ENCODE data around the gene VPS37D. TPM values are rescaled to one million over a fixed set of nuclear protein-coding genes. Genes with fewer than 3 reads are reported as not detected.

Gene VPS37D
- total and polyA plus RNA-seq, 2 of the 4 experiments (the other 2 are of a cell fraction) = 2.3 to 3.1 TPM

GRCh38 chr7:73648593-73649332, 18.9 kb upstream of the VPS37D start:
- Histone ChIP-seq H2AFZ (replicated peaks; ENCODE audit: low read length, poor library complexity) (no peak overlapping the region), H3K4me2 (ENCODE audit: low read depth, low read length) (no peak overlapping the region), H3K9me3 (ENCODE audit: control insufficient read depth, insufficient read depth, low read length) (no peaks in the 10 kb centered on the region), H4K91ac (ENCODE audit: insufficient read depth, low read depth, low read length) (no peak overlapping the region), H4K20me1 (ENCODE audit: insufficient read depth, low read length) (no peaks in the 10 kb centered on the region), H2AK9ac (replicated peaks; ENCODE audit: low read depth, low read length, poor library complexity) (no peak overlapping the region), H2BK20ac (ENCODE audit: low read depth, low read length) (no peak overlapping the region), H2BK5ac (ENCODE audit: low read depth, low read length, poor library complexity, severe bottlenecking) (no peak overlapping the region), H3K27me3 (ENCODE audit: control insufficient read depth, insufficient read depth, low read length) (peaks cover 79% of the 10 kb centered on the region), H3K18ac (ENCODE audit: low read depth, low read length) (no peak overlapping the region), H4K5ac (ENCODE audit: low read depth, low read length) (no peak overlapping the region), H3K4me3 (ENCODE audit: insufficient read depth, low read depth, low read length) (no peak overlapping the region), H3K9me1 (ENCODE audit: insufficient read depth, low read length) (no peaks in the 10 kb centered on the region), H2AK5ac (ENCODE audit: low read depth, low read length) (no peak overlapping the region), H3K9ac (ENCODE audit: low read depth, low read length) (no peak overlapping the region), H4K8ac (ENCODE audit: low read depth in 2 of 2, low read length in 2 of 2) (no peak overlapping the region), H3K14ac (replicated peaks; ENCODE audit: low read depth, low read length) (no peak overlapping the region), H3K23ac (ENCODE audit: low read depth, low read length) (no peak overlapping the region), H3K27ac (ENCODE audit: insufficient read depth, low read length) (no peak overlapping the region), H3K79me1 (ENCODE audit: low read depth in 1 of 2, low read length in 2 of 2) (no peaks in the 10 kb centered on the region), H3K4me1 (ENCODE audit: control insufficient read depth, insufficient read depth, low read length) (no peaks in the 10 kb centered on the region; the same call in 1 of the 2 replicates), H3K4ac (ENCODE audit: low read depth, low read length) (no peak overlapping the region), H3K56ac (ENCODE audit: extremely low read depth, insufficient read depth, low read length) (no peak overlapping the region), H2BK120ac (ENCODE audit: low read depth, low read length) (no peak overlapping the region), H2BK15ac (ENCODE audit: low read depth, low read length) (no peak overlapping the region), H3K36me3 (ENCODE audit: control insufficient read depth, insufficient read depth, low read length) (no peaks in the 10 kb centered on the region)
- dilution Hi-C loops (cut with HindIII; ENCODE audit: low sequenced_read_pairs, unreplicated experiment) = no loop called here
- intact Hi-C loops (cut with micrococcal nuclease) = no loop called here
- ATAC-seq (ENCODE audit: low read depth) = no peak
- no peak for DNase-seq
- WGBS, 2 experiments (ENCODE audit: extremely low coverage in 2 of 2, insufficient read length in 1 of 2) = 50% methylated on average over 1 of the region's 1 CpG; no CpG with 5 or more reads in 1 of the 2 experiments
- ChIA-PET POLR2A (ENCODE audit: unreplicated experiment) (no interaction called here), CTCF (no interaction called here)
- in situ Hi-C loops (cut with MboI; ENCODE audit: low sequenced_read_pairs) = no loop called here
- no TSS peak for BruUV-seq (replicated peaks)
- TF ChIP-seq RCOR1 (IDR thresholded peaks at IDR 0.05; ENCODE audit: insufficient replicate concordance, low read length) = no peak
- TF ChIP-seq MXI1 (IDR thresholded peaks at IDR 0.05; ENCODE audit: borderline replicate concordance, low read depth, low read length) = no peak
- no peak for TF ChIP-seq BHLHE40 (IDR thresholded peaks at IDR 0.05; ENCODE audit: low read depth, low read length)
- TF ChIP-seq RAD21 (IDR thresholded peaks at IDR 0.05; ENCODE audit: low read length) = no peak
- TF ChIP-seq NFE2L2 (IDR thresholded peaks at IDR 0.05; ENCODE audit: low read depth, low read length) = no peak

Measured in IMR-90 (cell line).